NCI-H187 treated with DMSO at 0.1 percent for 48 hours (cell line): Measurements from ENCODE around the gene CALHM5.

Experiments
- DNase-seq: peaks from one replicate; lab custom pipeline; 2025; lab: John Stamatoyannopoulos, UW

The CALHM5 gene

DNA sequence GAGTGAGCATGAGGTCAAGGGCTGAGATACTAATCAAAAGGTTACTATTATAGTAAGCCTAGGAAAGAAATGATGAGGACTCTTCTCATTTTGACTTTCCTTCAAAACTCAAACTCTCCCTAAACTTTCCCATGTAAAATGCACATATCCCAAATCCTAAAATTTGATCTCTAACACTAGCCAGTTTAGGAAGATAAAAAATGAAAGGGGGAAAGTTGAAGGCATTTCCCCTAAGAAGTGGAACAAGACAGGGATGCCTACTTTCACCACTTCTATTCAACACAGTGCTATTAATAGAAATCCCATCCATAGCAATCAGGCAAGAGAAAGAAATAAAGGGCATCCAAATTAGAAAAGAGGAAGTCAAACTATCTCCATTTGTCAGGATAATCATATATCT is 2.9 kb upstream of the CALHM5 start:
- DNase-seq, result no peak

GRCh38 chr6:116512111-116512559 is 696 bp downstream of the CALHM5 start:
- no peak for DNase-seq

DNA sequence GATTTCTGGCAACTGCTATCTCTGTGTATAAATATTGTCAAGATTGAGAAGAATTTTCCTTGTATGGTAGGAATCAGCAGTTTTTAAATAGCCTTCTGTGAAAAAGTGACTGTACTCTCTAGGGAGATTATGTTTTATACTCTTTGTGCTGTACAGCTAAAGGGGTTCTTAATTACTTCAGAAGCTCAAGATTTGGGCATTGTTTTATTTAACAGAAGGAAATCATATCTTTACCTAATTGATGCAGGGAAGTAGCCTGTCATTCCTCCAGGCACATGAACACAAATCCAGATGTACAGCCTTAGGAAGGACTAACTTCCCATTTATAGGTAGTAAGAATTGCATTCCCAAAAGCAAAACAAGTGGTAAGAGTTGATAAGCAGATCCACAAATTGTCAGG is 1.3 kb downstream of the CALHM5 start:
- no peak for DNase-seq

- DNase-seq, result no peak
Measured at GRCh38 chr6:116513224-116513875, 1.9 kb downstream of the CALHM5 start.

DNA sequence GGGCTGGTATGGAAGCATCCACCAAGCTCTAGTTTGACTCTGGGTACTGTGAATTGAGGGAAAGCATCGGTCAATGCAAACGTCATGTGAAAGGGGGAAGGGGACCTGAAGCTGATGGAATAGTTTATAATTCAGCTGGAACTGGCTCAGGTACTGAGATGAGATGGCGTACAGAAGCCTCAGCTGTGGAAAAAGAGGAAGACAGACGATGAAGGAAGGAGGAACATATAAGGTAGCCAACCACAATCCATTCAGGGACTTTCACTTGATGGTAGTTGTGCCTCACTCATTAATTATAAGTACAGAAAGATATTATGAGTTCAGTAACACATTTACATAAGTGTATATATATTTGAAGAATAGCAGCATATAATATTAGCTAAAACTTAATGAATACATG is 2.7 kb downstream of the CALHM5 start:
- DNase-seq, result no peak

DNA sequence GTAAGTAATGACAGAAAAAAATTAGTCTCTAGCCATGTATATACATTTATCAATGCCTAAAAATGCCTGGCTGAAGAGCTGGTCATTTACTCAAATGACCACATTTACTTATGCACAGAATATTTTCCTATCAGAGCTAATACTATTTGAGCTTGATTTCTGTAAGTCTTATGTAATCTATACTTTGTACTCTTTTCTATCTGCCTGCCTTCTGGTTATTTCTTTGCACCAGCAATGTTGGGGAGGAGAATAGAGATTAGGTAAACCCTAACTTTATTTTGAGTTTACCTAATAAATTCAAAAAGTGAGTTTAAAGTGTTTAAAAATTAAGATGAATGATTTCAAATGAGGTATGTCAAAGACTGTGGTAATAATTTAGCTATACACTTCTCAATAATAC is 3.7 kb downstream of the CALHM5 start:
- no peak for DNase-seq

DNA sequence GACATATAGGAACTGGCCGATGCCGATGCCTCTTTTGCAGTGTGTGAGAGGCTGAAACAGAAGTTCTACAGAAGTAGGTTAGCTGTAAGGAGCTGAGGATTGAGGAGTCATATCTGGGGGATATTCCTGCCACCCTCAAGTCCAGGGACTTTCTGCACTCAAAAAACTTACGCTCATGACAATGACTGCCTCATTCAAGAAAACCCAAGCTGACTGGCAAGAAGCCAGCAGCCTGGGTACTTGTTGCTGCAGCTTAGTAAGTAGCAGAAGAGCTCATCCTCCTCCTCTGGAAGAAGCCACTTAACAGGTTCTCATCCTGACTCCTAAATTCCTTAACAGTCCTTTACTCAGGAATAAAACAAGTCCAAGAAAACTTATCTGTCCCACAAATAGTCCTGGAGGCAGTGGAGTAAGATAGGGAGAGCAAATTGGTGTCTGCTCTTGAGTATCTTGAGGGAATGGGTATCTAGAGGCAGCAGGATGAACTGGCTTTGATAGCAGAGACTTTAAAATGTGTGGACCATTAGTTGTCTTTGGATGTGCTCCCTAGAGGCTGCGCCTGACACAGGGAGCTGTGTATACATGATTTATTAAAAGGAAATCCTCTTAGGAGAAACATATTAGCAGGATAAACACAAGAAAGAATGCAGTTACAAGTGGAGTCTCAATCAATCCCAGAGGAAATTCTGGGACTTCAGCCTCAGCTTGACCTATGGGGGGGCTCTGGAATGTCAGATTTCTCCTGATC is 7.4 kb downstream of the CALHM5 start:
- DNase-seq, result no peak

DNA sequence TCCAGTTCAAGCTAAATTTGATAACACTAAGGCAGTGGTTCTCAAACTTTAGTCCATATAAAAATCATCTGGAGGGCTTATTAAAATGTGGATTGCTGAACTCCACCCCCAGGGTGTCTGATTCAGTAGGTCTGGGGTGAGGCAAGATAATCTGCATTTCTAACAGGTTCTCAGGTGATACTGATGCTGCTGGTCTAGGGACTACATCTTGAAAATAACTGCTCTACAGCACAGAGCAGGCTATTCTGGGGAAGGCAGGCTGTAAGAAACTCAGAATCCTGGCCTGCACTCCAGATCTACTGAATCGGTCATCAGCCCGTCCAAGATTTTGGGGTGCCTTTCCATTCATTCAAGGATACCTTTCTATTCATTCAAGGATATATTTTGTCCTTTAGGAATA is 11.5 kb downstream of the CALHM5 start:
- no peak for DNase-seq

- DNase-seq, result no peak
Measured at GRCh38 chr6:116524236-116524635, 12.8 kb downstream of the CALHM5 start.

DNA sequence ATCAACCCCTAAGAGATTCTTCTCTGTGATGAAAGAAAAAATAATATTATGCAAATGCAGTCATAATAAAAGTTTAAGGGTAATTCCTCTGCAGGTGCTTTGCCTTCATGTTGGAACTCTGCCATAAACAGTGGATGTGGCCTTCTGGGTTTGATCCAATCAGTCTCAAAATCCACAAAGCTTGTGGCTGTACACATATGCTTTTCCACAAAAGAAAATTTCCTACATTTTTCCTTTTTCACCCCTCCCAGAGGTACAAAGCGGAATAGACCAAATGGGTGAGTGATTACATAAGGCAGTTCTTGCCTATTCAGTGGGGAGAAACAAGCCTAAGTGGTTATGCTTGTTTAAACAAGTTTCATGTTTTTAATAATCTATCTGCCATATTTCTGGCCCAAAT is 16.7 kb downstream of the CALHM5 start:
- no peak for DNase-seq

- no peak for DNase-seq
Measured at GRCh38 chr6:116528780-116529179, 17.3 kb downstream of the CALHM5 start.

- no peak for DNase-seq
Measured at GRCh38 chr6:116529466-116530290, 18.2 kb downstream of the CALHM5 start.

GRCh38 chr6:116530436-116530835 is 19.0 kb downstream of the CALHM5 start:
- DNase-seq, result peak; percentile 72

GRCh38 chr6:116531675-116532570 is 20.5 kb downstream of the CALHM5 start:
- DNase-seq, result no peak

GRCh38 chr6:116533233-116533957 is 22.0 kb downstream of the CALHM5 start:
- DNase-seq, result no peak

DNA sequence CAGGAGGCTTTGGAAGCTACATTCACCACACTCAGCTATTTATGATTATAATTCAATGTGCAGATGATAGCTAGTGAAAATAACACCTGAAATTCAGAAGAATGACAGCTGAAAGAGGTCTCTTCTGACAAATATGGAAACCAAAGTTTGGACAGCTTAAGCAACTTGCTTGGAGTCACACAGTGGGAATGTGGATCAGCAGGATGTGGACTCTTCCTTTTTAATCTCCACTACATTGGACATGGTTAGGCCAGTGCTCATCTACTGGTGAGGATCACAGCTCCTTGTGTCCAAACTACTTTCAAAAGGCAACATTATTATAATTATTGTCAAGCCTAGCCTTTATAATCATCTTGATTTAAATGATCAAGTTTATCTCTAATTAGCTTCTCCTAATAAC is 23.7 kb downstream of the CALHM5 start:
- DNase-seq, result no peak

- DNase-seq, result no peak
Measured at GRCh38 chr6:116536216-116536621, 24.8 kb downstream of the CALHM5 start.

- no peak for DNase-seq
Measured at GRCh38 chr6:116542426-116542825, 31.0 kb downstream of the CALHM5 start.

GRCh38 chr6:116543149-116543548 is 31.7 kb downstream of the CALHM5 start:
- no peak for DNase-seq

- DNase-seq, result no peak
Measured at GRCh38 chr6:116545651-116546050, 34.2 kb downstream of the CALHM5 start, which contains the start of gene TRAPPC3L. Gene TRAPPC3L, minus strand, starts transcription at chr6:116545684. Its CDS starts 170 bp downstream, at chr6:116545514.

DNA sequence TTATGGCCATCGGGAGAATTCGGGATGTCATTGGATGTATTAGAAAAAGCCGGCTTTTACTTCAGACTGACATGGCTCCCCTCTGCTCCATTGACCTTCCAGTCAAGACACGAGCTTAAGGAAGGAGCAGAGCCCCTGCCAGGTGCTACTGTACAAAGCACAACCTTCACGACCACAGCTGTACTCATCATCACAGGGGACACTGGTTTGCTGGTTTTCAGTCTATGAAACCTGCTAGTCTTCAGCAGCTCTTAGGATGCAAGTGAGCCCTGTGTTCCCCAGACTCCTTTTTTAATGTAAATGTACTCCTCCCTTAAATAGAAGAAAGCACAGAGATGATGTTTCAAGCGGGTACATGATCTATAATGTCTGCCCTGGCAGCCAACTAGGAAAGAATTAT is 35.9 kb downstream of the CALHM5 start:
- DNase-seq, result no peak
